HUES64 (cell line): Measurements from ENCODE around the gene CPPED1.

ENCODE experiments used
- H3K27ac ChIP-seq: 2 replicates; pipeline ENCODE4 v1.7.0; 2013; ENCODE audit warnings: low read depth, low read length, inconsistent platforms
- H3K27me3 ChIP-seq: 2 replicates; pipeline ENCODE4 v1.6.1; 2013; ENCODE audit warnings: mild to moderate bottlenecking, low read length; ENCODE audit not compliant: insufficient read depth
- H3K36me3 ChIP-seq: 2 replicates; pipeline ENCODE4 v1.6.1; 2013; ENCODE audit warnings: mild to moderate bottlenecking, low read length; ENCODE audit not compliant: insufficient read depth
- H3K4me1 ChIP-seq: 2 replicates; pipeline ENCODE4 v1.6.1; 2013; ENCODE audit warnings: mild to moderate bottlenecking, low read length, moderate library complexity; ENCODE audit not compliant: insufficient read depth
- H3K4me3 ChIP-seq: 2 replicates; pipeline ENCODE4 v1.5.1; 2013; ENCODE audit warnings: mild to moderate bottlenecking, low read length, moderate library complexity
- H3K9ac ChIP-seq: 2 replicates; pipeline ENCODE4 v1.6.1; 2013; ENCODE audit warnings: mild to moderate bottlenecking, low read depth, low read length
- H3K9me3 ChIP-seq: 2 replicates; pipeline ENCODE4 v1.6.1; 2013; ENCODE audit warnings: low read depth, low read length; ENCODE audit not compliant: insufficient read depth
- WGBS: fragments of 150-250, 120-280 bp; methylation state at CpG from one replicate; pipeline ENCODE4 v1.1.7; 2013; ENCODE audit warnings: missing lambda C conversion rate; 5-methylcytosine and 5-hydroxymethylcytosine counted together

CPPED1 gene

GRCh38 chr16:12750554-12750918 lies 53.2 kb downstream of the CPPED1 start:
- 98% methylated on average over 8 of the region's 9 CpGs for WGBS
- H3K4me3 ChIP-seq: no peak overlapping the region
- no peak overlapping the region for H3K27ac ChIP-seq

DNA sequence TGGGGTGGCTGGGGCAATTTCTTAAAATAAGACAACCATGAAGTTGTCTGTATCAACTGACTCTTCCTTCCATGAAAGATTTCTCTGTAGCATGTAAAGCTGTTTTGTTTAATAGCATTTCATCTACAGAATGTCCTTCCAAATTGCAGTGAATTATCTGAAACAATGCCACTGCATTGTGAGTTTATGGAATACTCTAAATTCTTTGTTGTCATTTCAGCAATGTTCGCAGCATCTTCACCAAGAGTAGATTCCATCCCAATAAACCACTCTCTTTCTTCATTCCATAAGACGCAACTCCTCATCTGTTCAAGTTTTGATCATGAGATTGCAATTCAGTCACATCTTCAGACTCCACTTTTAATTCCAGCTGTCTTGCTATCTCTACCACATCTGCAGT lies 54.6 kb downstream of the CPPED1 start:
- no peaks in the 10 kb centered on the region for H3K27me3 ChIP-seq
- WGBS: 93% methylated on average over 2 of the region's 2 CpGs

More at GRCh38 chr16:12750554-12750918, 53.2 kb downstream of the CPPED1 start:
- Histone ChIP-seq H3K9ac (no peak overlapping the region), H3K4me1 (peaks cover 3% of the 10 kb centered on the region; the same call in 1 of the 2 replicates), H3K27me3 (no peaks in the 10 kb centered on the region), H3K9me3 (peaks cover 2% of the 10 kb centered on the region; the same call in 1 of the 2 replicates), H3K36me3 (no peaks in the 10 kb centered on the region)

DNA sequence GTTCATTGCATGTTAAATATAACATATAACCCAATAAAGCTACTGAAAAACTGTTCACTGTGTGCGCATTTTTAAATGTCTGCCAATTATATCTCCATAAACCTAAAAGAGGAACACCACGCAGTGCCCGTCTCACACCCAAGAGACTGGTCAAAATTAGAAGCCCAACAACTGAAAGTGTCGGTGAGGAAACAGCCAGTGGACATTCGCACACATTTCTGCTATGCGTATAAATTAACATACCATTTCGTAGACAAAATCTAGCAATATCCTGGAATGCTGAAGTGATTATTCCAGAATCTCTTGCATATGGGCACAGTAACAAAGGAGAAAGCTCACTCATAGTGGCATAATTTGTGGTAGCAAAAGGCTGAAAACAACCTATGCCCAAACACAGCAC lies 55.9 kb downstream of the CPPED1 start:
- H3K27me3 ChIP-seq: no peaks in the 10 kb centered on the region
- H3K4me1 ChIP-seq: peaks cover 3% of the 10 kb centered on the region; the same call in 1 of the 2 replicates
- H3K9me3 ChIP-seq: peaks cover 4% of the 10 kb centered on the region; the same call in 1 of the 2 replicates
- no peaks in the 10 kb centered on the region for H3K36me3 ChIP-seq
- no peak overlapping the region for H3K4me3 ChIP-seq
- no peak overlapping the region for H3K27ac ChIP-seq
- H3K9ac ChIP-seq: no peak overlapping the region
- whole genome bisulfite sequencing: 93% methylated on average over 7 of the region's 7 CpGs

More for the DNA sequence above, 54.6 kb downstream of the CPPED1 start:
- Histone ChIP-seq H3K27ac (no peak overlapping the region), H3K9ac (no peak overlapping the region), H3K9me3 (peaks cover 4% of the 10 kb centered on the region; the same call in 1 of the 2 replicates), H3K4me3 (no peak overlapping the region), H3K36me3 (no peaks in the 10 kb centered on the region), H3K4me1 (peaks cover 3% of the 10 kb centered on the region; the same call in 1 of the 2 replicates)

- 94% methylated on average over 1 of the region's 2 CpGs for WGBS
- Histone ChIP-seq H3K9me3 (peaks cover 4% of the 10 kb centered on the region; the same call in 1 of the 2 replicates), H3K36me3 (no peaks in the 10 kb centered on the region), H3K27me3 (no peaks in the 10 kb centered on the region), H3K9ac (no peak overlapping the region), H3K4me3 (no peak overlapping the region), H3K27ac (no peak overlapping the region), H3K4me1 (peaks cover 3% of the 10 kb centered on the region; the same call in 1 of the 2 replicates)
These were observed 56.4 kb downstream of the CPPED1 start for GRCh38 chr16:12747261-12747660.

DNA sequence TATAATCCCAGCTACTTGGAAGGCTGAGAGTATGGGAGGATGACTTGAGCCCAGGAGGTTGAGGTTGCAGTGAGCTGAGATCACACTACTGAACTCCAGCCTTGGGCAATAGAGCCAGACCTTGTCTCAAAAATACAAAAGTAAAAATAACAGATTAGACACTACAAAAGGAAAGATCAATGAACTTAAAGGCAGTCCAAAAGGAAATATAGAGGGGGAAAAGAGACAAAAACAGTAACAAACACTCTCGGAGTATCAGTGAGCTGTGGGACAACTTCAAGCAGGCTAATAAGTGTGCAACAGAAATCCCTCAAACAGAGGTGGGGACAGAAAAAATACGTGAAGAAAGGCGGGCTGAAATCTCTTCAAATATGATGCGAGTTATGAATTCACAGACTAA lies 58.8 kb downstream of the CPPED1 start:
- Histone ChIP-seq H3K4me1 (no peaks in the 10 kb centered on the region), H3K9ac (no peak overlapping the region), H3K4me3 (no peak overlapping the region), H3K36me3 (no peaks in the 10 kb centered on the region), H3K9me3 (peaks cover 4% of the 10 kb centered on the region; the same call in 1 of the 2 replicates), H3K27ac (no peak overlapping the region), H3K27me3 (no peaks in the 10 kb centered on the region)
- 95% methylated on average over 4 of the region's 4 CpGs for WGBS

DNA sequence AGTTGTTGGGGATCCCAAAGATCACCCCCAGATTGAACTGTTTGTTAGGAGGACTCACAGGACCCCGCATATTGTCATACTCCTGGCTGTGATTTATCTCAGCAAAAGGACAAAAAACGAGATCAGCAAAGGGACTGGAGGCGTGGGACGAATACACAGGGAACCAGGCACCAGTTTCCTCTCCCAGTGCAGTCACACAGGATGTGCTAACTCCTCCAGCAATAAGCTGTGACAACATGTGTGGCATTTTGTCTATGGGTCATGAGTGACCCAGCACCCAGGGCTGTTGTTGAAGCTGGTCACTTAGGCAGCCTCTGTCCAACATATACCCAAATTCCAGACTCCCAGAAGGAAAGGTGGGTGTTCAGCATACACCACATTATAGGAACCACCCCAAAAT lies 60.9 kb downstream of the CPPED1 start:
- Histone ChIP-seq H3K27me3 (no peaks in the 10 kb centered on the region), H3K27ac (no peak overlapping the region), H3K9me3 (peaks cover 4% of the 10 kb centered on the region; the same call in 1 of the 2 replicates), H3K36me3 (no peaks in the 10 kb centered on the region), H3K4me3 (no peak overlapping the region), H3K4me1 (no peaks in the 10 kb centered on the region), H3K9ac (no peak overlapping the region)
- WGBS: 70% methylated on average over 4 of the region's 4 CpGs

DNA sequence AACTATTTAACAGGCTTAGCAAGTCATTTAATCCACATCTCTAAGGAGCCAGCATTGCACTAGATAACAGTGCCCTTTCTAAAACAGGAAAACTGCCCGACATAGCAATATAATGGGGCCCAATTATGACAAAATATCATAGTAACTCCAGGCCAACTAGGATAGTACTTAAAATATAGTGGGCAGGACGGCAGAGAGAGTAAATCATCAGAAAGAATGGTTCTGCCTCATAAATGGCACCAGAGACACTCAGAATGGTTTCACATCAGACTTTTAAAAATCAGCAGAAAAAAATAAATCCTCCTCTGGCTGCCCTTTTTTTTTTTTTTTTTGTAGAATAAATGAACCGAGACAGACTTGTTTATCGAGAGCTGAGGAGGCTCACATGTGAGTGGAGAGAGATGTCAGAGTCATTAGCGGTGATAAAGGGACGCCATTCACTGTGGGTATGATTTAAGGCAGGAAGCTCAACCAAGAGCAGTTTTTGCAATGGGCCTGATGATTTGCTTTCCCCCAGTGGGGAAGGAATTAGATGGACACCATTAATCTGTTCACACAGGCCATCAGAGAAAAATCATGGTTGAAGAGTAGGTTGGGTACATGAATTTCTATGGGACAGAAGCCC lies 62.6 kb downstream of the CPPED1 start:
- H3K27ac ChIP-seq: no peak overlapping the region
- WGBS: 91% methylated on average over 6 of the region's 6 CpGs
- no peaks in the 10 kb centered on the region for H3K4me1 ChIP-seq
- no peaks in the 10 kb centered on the region for H3K36me3 ChIP-seq
- H3K27me3 ChIP-seq: no peaks in the 10 kb centered on the region
- H3K9me3 ChIP-seq: peaks cover 4% of the 10 kb centered on the region; the same call in 1 of the 2 replicates
- H3K9ac ChIP-seq: no peak overlapping the region
- no peak overlapping the region for H3K4me3 ChIP-seq

- Histone ChIP-seq H3K4me1 (no peaks in the 10 kb centered on the region), H3K9ac (no peak overlapping the region), H3K4me3 (no peak overlapping the region), H3K36me3 (no peaks in the 10 kb centered on the region), H3K27me3 (no peaks in the 10 kb centered on the region), H3K9me3 (no peaks in the 10 kb centered on the region), H3K27ac (no peak overlapping the region)
- WGBS: 92% methylated on average over 3 of the region's 3 CpGs
These were observed 63.9 kb downstream of the CPPED1 start for GRCh38 chr16:12739738-12740137.

DNA sequence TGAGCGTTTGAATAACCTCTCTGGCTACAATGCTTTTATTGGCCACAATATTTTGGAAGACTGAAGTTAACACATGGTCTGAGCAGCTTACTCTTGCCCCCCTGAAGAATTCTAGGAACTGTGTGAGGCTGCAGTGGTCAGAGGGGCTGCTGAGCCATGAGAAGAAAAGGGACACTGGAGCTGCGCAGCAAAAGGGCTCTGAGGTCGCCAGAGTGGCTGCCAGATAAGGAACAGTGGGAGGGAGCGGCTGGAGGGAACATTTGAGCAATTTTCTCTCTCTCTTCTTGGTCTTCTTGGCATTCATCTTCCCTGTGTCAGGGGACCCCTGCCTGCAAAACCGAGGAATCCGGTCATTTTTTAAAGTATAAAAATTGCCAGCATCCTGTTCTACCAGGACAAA lies 66.1 kb downstream of the CPPED1 start:
- no peaks in the 10 kb centered on the region for H3K4me1 ChIP-seq

GRCh38 chr16:12735805-12736204 lies 67.9 kb downstream of the CPPED1 start:
- 82% methylated on average over 2 of the region's 2 CpGs for WGBS
- Histone ChIP-seq H3K27me3 (no peaks in the 10 kb centered on the region), H3K36me3 (no peaks in the 10 kb centered on the region), H3K27ac (no peak overlapping the region), H3K4me3 (no peak overlapping the region), H3K4me1 (no peaks in the 10 kb centered on the region), H3K9ac (no peak overlapping the region), H3K9me3 (peaks cover 6% of the 10 kb centered on the region; the same call in 1 of the 2 replicates)

More for the DNA sequence above, 66.1 kb downstream of the CPPED1 start:
- Histone ChIP-seq H3K36me3 (no peaks in the 10 kb centered on the region), H3K4me3 (no peak overlapping the region), H3K9me3 (peaks cover 2% of the 10 kb centered on the region; the same call in 1 of the 2 replicates), H3K27ac (no peak overlapping the region), H3K9ac (no peak overlapping the region), H3K27me3 (no peaks in the 10 kb centered on the region)
- 90% methylated on average over 6 of the region's 6 CpGs for WGBS

GRCh38 chr16:12732600-12732999 lies 71.1 kb downstream of the CPPED1 start:
- Histone ChIP-seq H3K4me3 (no peak overlapping the region), H3K4me1 (no peaks in the 10 kb centered on the region), H3K9me3 (peaks cover 6% of the 10 kb centered on the region; the same call in 1 of the 2 replicates), H3K27ac (no peak overlapping the region), H3K36me3 (no peaks in the 10 kb centered on the region), H3K9ac (no peak overlapping the region), H3K27me3 (no peaks in the 10 kb centered on the region)
